Testis (tissue), 3 donors: ENCODE measurements around the gene PRR36. TPM values are rescaled to one million over a fixed set of nuclear protein-coding genes. Genes with fewer than 3 reads are reported as not detected.
A peak's percentile ranks its signal among the peaks of the same experiment; 100 is the strongest.

ENCODE experiments used
- DNase-seq: peaks from one replicate; pipeline ENCODE4 v3.0.0-alpha.2; 2019
- H3K27ac ChIP-seq, 2 donors: fragments of 200-600 bp; sonication (generic); one replicate each; pipeline ENCODE4 v1.5.1; 2019
- H3K27me3 ChIP-seq: fragments of 200-600 bp; sonication (generic); one replicate; pipeline ENCODE4 v1.5.1; 2019
- H3K36me3 ChIP-seq: fragments of 200-600 bp; sonication (generic); one replicate; pipeline ENCODE4 v1.5.1; 2017; ENCODE audit warnings: low read depth; ENCODE audit errors: missing control alignments
- H3K4me1 ChIP-seq: fragments of 200-600 bp; sonication (generic); one replicate; pipeline ENCODE4 v1.5.1; 2019
- H3K4me3 ChIP-seq, 2 donors: fragments of 200-600 bp; sonication (generic); one replicate each; pipeline ENCODE4 v1.5.1; 2017 to 2019
- H3K9me3 ChIP-seq: fragments of 200-600 bp; sonication (generic); one replicate; pipeline ENCODE4 v1.5.1; 2017
- POLR2A ChIP-seq: fragments of 450-650 bp; IDR thresholded peaks from one replicate; pipeline ENCODE4 v1.6.1; 2017; ENCODE audit warnings: antibody characterized with exemption, mild to moderate bottlenecking, moderate library complexity
- whole genome bisulfite sequencing, 2 donors: methylation state at CpG; one replicate each; pipeline ENCODE4 v1.1.5; 2018; 5-methylcytosine and 5-hydroxymethylcytosine counted together
- intact Hi-C: fragments of 100-400 bp; cut with DNase I; formaldehyde crosslinking; loops from one replicate; pipeline ENCODE4 v1.15.1; 2023; ENCODE audit warnings: low total_unique reads
- polyA plus RNA-seq: library from polyadenylated mRNA; stranded (reverse); fragments of 350-450 nt; fragmentation: Illumina TruSeq; extraction: RNeasy Lipid Tissue Mini Kit (QIAGEN cat#74804); gene quantifications from one replicate; pipeline ENCODE4 v1.2.3, GENCODE V29; 2014; ENCODE audit warnings: low read depth, low replicate concordance; ENCODE audit not compliant: insufficient read depth
- total RNA-seq, 2 donors: library from RNA; depleted of rRNA; stranded (reverse); fragments of >200 nt; gene quantifications; one replicate each; pipeline ENCODE4 v1.2.3, GENCODE V29; 2016
- TF ChIP-seq, protein P1 (sequence below), 3 experiments: fragments of 450-650 bp in 2 of 3; fragments of 200-600 bp in 1 of 3; sonication (generic) in 1 of 3; IDR thresholded peaks; one replicate each; pipeline ENCODE4 v1.5.1; 2016 to 2019; ENCODE audit warnings: antibody characterized with exemption in 3 of 3, mild to moderate bottlenecking in 2 of 3, moderate library complexity in 1 of 3

PRR36 gene
- total and polyA plus RNA-seq, 3 donors from 2014 or later, result 0.50 to 3.3 (median 2.9) TPM

DNA sequence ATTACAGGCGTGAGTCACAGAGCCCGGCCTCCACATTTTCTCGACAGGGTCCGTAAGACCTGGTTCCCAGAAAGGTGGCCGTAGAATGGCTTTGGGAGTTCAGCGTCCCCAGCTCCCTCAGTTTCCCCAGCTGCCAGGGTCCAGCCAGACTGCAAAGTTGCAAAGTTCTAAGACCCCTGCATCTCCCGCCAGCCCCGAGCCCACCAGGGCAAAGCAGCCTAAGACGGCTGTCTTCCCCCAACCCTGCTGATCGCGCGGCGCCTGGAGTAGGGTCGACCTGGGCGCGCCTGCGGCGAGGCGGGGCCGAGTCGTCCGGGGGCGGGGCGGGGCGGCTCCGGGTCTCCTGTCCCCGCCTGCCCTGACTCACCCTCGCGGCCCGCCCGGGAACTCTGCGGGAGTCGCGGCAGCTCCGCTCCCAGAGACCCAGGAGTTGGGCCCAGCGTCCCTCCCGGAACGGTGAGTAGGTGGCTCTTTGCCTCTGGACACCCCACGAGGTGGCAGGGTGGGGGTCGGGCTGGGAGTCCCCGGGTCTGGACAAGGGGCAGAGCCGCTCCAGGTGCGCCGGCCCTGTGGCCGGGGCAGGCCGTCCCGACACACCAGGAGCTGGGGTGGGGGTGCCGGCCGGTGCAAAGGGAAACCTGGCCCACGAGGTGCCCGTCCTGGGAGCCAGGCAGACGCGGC, 14.1 kb upstream of the PRR36 start, which contains the start of gene LRRC8E:
Gene LRRC8E (plus strand): TSS at position 366 of the 681 bp plus-strand sequence. CDS start 7,094 bp downstream, outside the sequence.
- H3K4me3 ChIP-seq, result peak within 1 kb of the TSS in 1 of 2 donors; percentile 35
- intact Hi-C loops, result no loop called here
- no peaks in the 10 kb centered on the region for H3K36me3 ChIP-seq
- no peaks in the 10 kb centered on the region for H3K9me3 ChIP-seq
- WGBS, 2 donors, result 10 to 23% methylated on average over 17 to 47 of the region's 53 CpGs
- no peak within 1 kb of the TSS for H3K27ac ChIP-seq
- no peaks in the 10 kb centered on the region for H3K27me3 ChIP-seq
- TF ChIP-seq, protein P1, sequence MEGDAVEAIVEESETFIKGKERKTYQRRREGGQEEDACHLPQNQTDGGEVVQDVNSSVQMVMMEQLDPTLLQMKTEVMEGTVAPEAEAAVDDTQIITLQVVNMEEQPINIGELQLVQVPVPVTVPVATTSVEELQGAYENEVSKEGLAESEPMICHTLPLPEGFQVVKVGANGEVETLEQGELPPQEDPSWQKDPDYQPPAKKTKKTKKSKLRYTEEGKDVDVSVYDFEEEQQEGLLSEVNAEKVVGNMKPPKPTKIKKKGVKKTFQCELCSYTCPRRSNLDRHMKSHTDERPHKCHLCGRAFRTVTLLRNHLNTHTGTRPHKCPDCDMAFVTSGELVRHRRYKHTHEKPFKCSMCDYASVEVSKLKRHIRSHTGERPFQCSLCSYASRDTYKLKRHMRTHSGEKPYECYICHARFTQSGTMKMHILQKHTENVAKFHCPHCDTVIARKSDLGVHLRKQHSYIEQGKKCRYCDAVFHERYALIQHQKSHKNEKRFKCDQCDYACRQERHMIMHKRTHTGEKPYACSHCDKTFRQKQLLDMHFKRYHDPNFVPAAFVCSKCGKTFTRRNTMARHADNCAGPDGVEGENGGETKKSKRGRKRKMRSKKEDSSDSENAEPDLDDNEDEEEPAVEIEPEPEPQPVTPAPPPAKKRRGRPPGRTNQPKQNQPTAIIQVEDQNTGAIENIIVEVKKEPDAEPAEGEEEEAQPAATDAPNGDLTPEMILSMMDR (IDR thresholded peaks at IDR 0.05), result no peak
- no peak for TF ChIP-seq POLR2A
- DNase-seq, result no peak
- H3K4me1 ChIP-seq, result no peaks in the 10 kb centered on the region

DNA sequence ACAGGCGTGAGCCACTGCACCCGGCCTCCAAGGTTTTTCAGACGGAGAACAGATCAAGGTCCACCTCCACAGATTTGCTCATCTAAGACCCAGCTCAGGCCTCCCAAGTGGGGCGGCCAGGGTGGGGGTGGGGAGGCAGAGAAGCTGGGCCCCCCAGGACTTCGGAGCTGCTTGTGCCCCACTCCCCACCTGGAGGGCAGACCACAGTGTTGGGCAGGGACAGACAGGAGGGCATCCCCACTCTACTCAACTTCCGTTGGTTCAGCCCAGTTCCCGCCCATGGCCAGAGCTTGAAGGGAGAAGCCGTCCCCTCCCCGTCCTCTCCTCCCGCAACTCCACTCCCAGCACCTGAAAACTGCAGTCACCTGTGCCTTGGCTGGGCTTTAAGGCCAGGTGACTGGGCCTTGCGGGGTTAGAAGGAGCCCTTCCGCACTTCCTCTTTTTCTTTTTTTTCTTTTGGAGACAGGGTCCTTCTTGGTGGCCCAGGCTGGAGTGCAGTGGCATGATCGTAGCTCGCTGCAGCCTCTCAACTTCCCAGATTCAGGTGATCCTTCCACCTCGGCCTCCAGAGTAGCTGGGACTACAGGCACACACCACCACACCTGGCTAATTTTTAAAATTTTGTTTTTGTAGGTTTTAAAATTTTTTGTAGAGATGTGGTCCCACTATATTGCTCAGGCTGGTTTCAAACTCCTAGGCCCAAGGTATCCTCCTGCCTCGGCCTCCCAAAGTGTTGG, 13.4 kb upstream of the PRR36 start:
- intact Hi-C loops, result no loop called here
- no peak overlapping the region for H3K4me3 ChIP-seq
- TF ChIP-seq POLR2A, result no peak
- TF ChIP-seq, protein P1 (IDR thresholded peaks at IDR 0.05), result no peak

DNA sequence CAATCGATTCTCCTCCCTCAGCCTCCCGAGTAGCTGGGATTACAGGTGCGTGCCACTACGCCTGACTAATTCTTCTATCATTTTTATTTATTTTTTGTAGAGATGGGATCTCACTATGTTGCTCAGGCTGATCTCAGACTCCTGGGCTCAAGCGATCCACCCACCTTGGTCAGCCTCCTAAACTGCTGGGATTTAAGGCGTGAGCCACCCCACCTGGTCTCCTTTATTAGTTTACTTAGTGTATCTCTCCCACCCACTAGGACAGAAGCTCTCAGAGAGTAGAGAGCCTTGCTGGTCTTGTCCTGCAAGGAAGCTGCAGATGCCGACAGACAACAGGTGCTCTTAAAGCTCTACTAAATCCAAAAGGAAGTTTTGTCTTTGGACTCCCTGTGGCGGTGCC, 11.6 kb upstream of the PRR36 start:
- Histone ChIP-seq H3K27me3 (no peaks in the 10 kb centered on the region), H3K4me1 (no peaks in the 10 kb centered on the region), H3K27ac (no peak overlapping the region), H3K9me3 (no peaks in the 10 kb centered on the region), H3K4me3 (no peak overlapping the region), H3K36me3 (no peaks in the 10 kb centered on the region)
- no peak for TF ChIP-seq POLR2A
- TF ChIP-seq, protein P1 (IDR thresholded peaks at IDR 0.05), result no peak
- intact Hi-C loops, result no loop called here
- DNase-seq, result no peak
- 92 to 95% methylated on average over 8 of the region's 8 CpGs for WGBS, 2 donors

More for the DNA sequence above, 13.4 kb upstream of the PRR36 start:
- Histone ChIP-seq H3K9me3 (no peaks in the 10 kb centered on the region), H3K27me3 (no peaks in the 10 kb centered on the region), H3K4me1 (no peaks in the 10 kb centered on the region), H3K36me3 (no peaks in the 10 kb centered on the region), H3K27ac (no peak overlapping the region)
- DNase-seq, result no peak
- 59 to 67% methylated on average over 13 to 16 of the region's 16 CpGs for WGBS, 2 donors

DNA sequence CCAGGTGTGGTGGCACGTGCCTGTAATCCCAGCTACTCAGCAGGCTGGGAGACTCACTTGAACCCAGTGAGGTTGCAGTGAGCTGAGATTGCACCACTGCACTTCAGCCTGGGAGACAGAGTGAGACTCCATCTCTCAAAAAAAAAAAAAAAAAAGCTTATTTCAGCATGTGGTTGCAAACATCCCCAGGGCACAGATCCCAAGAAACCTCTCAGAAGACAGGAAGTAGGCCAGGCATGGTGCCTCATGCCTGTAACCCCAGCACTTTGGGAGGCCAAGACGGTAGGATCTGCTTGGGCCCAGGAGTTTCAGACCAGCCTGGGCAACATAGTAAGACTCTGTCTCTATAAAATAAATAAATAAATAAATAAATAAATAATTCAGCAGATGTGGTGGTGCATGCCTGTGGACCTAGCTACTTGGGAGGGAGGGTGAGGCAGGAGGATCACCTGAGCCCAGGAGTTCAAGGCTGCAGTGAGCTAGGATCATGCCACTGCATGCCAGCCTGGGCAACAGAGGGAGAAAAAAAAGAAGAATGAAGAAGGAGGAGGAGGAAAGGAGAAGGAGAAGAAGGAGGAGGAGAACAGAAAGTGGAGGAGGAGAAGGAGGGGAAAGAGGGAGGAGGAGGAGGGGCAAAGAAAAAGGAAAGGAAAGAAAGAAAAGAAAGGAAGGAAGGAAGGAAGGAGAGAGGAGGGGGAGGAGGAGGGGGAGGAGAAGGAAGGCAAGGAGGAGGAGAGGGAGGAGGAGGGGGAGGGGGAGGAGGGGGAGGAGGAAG, 9.8 kb upstream of the PRR36 start:
- no peaks in the 10 kb centered on the region for H3K4me1 ChIP-seq
- intact Hi-C loops, result no loop called here
- no peak for TF ChIP-seq POLR2A
- TF ChIP-seq, protein P1 (IDR thresholded peaks at IDR 0.05), result no peak
- H3K4me3 ChIP-seq, result no peak overlapping the region
- WGBS, 2 donors, result 80 to 81% methylated on average over 2 of the region's 2 CpGs
- no peak overlapping the region for H3K27ac ChIP-seq
- DNase-seq, result no peak
- no peaks in the 10 kb centered on the region for H3K27me3 ChIP-seq
- H3K36me3 ChIP-seq, result no peaks in the 10 kb centered on the region
- H3K9me3 ChIP-seq, result no peaks in the 10 kb centered on the region
